ENCODE results near the gene CBX1. TPM values are rescaled to one million over a fixed set of nuclear protein-coding genes. Genes with fewer than 3 reads are reported as not detected.

Gene CBX1
- total and polyA plus RNA-seq, 2 of the 8 experiments (the other 6 are each of a cell fraction or from before 2014, with no cell fraction given), result 38.7 to 173 TPM

GRCh38 chr17:48021934-48022333, 79.3 kb downstream of the CBX1 start:
- no peaks in the 10 kb centered on the region for H3K79me1 ChIP-seq (ENCODE audit: low read depth, low read length)
- no peak overlapping the region for H3K14ac ChIP-seq (ENCODE audit: insufficient read length)
- H3K36me3 ChIP-seq (ENCODE audit: control insufficient read depth in 2 of 4, insufficient read depth in 4 of 4, low read length in 3 of 4), result no peaks in the 10 kb centered on the region
- peaks cover 18% of the 10 kb centered on the region for H3K23me2 ChIP-seq (ENCODE audit: low read depth, low read length)
- ChIA-PET POLR2A (ENCODE audit: partially characterized antibody) (no interaction called here), CTCF (ENCODE audit: partially characterized antibody) (interaction anchor here (0.6 to 27.8 kb wide), 6 partner anchors 22 to 178 kb away, joined by 3 to 698 read pairs (median 149); partner anchors contain the start of genes CDK5RAP3, PNPO and PRR15L)
- no peak overlapping the region for H2BK120ac ChIP-seq (replicated peaks; ENCODE audit: low read depth, low read length)
- no peak for FAIRE-seq
- H4K20me1 ChIP-seq (replicated peaks in 1 of 2; ENCODE audit: control insufficient read depth in 1 of 2, insufficient read depth in 2 of 2, low read length in 2 of 2), result no peaks in the 10 kb centered on the region
- H2AFZ ChIP-seq (ENCODE audit: low read length), result no peak overlapping the region
- TF ChIP-seq SUZ12 (IDR thresholded peaks at IDR 0.05; ENCODE audit: low read length) (no peak), CHD1 (IDR thresholded peaks at IDR 0.05; ENCODE audit: low read depth, low read length) (no peak), FOSL1 (IDR thresholded peaks at IDR 0.05; ENCODE audit: insufficient read depth, low read depth, low read length) (no peak), SIRT6 (IDR thresholded peaks at IDR 0.05; ENCODE audit: low read length) (no peak), BCL11A (IDR thresholded peaks at IDR 0.05; ENCODE audit: low read depth in 2 of 2, low read length in 2 of 2) (no peak), POU5F1 (IDR thresholded peaks at IDR 0.05; ENCODE audit: low read depth, low read length) (no peak), ASH2L (IDR thresholded peaks at IDR 0.05; ENCODE audit: low read length) (no peak)
- no peak overlapping the region for H3K56ac ChIP-seq (replicated peaks; ENCODE audit: insufficient read length, low read depth, low read length)
- no peak overlapping the region for H3K9ac ChIP-seq (replicated peaks in 1 of 4; ENCODE audit: extremely low read depth in 1 of 4, low read depth in 3 of 4, low read length in 3 of 4)
- no peak overlapping the region for H2AK5ac ChIP-seq (ENCODE audit: low read depth, low read length)
- no peak overlapping the region for H2BK15ac ChIP-seq (ENCODE audit: low read length)
- H3K4me1 ChIP-seq (replicated peaks in 1 of 4; ENCODE audit: control insufficient read depth in 3 of 4, insufficient read depth in 4 of 4, low read length in 3 of 4), result peaks cover 0 to 21% (median 11%) of the 10 kb centered on the region in 4 experiments; a peak in 5 of 7 replicates
- H4K91ac ChIP-seq (replicated peaks; ENCODE audit: insufficient read length, low read length), result no peak overlapping the region
- WGBS, 2 experiments (ENCODE audit: extremely low coverage in 1 of 2, insufficient coverage in 1 of 2, insufficient read length in 1 of 2, insufficient replicate concordance in 2 of 2, low coverage in 1 of 2, low lambda C conversion rate in 2 of 2, missing lambda C conversion rate in 1 of 2), result 95% methylated on average over 5 of the region's 5 CpGs; no CpG with 5 or more reads in 1 of the 2 experiments
- peaks cover 2 to 23% (median 17%) of the 10 kb centered on the region in 4 experiments for H3K27me3 ChIP-seq (replicated peaks in 1 of 4; ENCODE audit: control insufficient read depth in 3 of 4, extremely low read depth in 1 of 4, insufficient read depth in 3 of 4, low read length in 3 of 4)
- no peak for DNase-seq (ENCODE audit: low read depth in 1 of 2, low spot score in 2 of 2)
- H3K27ac ChIP-seq (ENCODE audit: low read depth, low read length), result no peak overlapping the region
- H4K8ac ChIP-seq (ENCODE audit: extremely low read depth, insufficient read depth, low read length), result no peak overlapping the region
- H2BK20ac ChIP-seq (ENCODE audit: low read length), result no peak overlapping the region
- H3K9me3 ChIP-seq (ENCODE audit: insufficient read depth in 2 of 2, low read depth in 1 of 2, low read length in 1 of 2), result no peaks in the 10 kb centered on the region
- no peak overlapping the region for H3K4ac ChIP-seq (replicated peaks; ENCODE audit: insufficient read length, low read depth, low read length)
- H3K18ac ChIP-seq (ENCODE audit: extremely low read depth, low read length), result no peak overlapping the region
- H2BK5ac ChIP-seq (ENCODE audit: low read depth, low read length), result no peak overlapping the region
- no peak overlapping the region for H4K5ac ChIP-seq (ENCODE audit: insufficient read length, low read depth, low read length)
- no peak overlapping the region for H2BK12ac ChIP-seq (ENCODE audit: low read depth, low read length)
- no peak overlapping the region for H3K23ac ChIP-seq (ENCODE audit: insufficient read length)
- H3K4me3 ChIP-seq (ENCODE audit: extremely low read depth in 1 of 4, insufficient read depth in 2 of 4, low read depth in 3 of 4, low read length in 4 of 4), result no peak overlapping the region
- H3K4me2 ChIP-seq (ENCODE audit: insufficient read depth in 1 of 2, low read depth in 2 of 2, low read length in 2 of 2), result no peak overlapping the region
- no peaks in the 10 kb centered on the region for H3K79me2 ChIP-seq (ENCODE audit: control insufficient read depth in 1 of 2, insufficient read depth in 2 of 2, low read length in 2 of 2)
